AG09309 (cell line): Measurements from ENCODE around the gene CSF3.

Experiments
- DNase-seq: peaks from one replicate; pipeline ENCODE4 v3.0.0-alpha.2; 2010; ENCODE audit warnings: low read depth
- H3K4me3 ChIP-seq: 2 replicates; pipeline ENCODE4 v1.5.1; 2011; ENCODE audit warnings: mild to moderate bottlenecking, low read depth, low read length, moderate library complexity; ENCODE audit not compliant: control insufficient read depth
- CTCF ChIP-seq: IDR thresholded peaks from 2 replicates; pipeline ENCODE4 v1.5.1; 2011; ENCODE audit warnings: mild to moderate bottlenecking, low read depth, low read length, inconsistent platforms; ENCODE audit not compliant: insufficient read depth, control insufficient read depth; ENCODE audit errors: missing control alignments

The CSF3 gene

GRCh38 chr17:40019140-40019991 is 4.1 kb downstream of the CSF3 start:
- DNase-seq: no peak
- no peak for TF ChIP-seq CTCF
- no peak overlapping the region for H3K4me3 ChIP-seq

GRCh38 chr17:40020146-40020545 is 4.9 kb downstream of the CSF3 start:
- no peak overlapping the region for H3K4me3 ChIP-seq
- no peak for TF ChIP-seq CTCF
- no peak for DNase-seq

GRCh38 chr17:40021451-40021971 is 6.3 kb downstream of the CSF3 start:
- no peak overlapping the region for H3K4me3 ChIP-seq
- TF ChIP-seq CTCF: no peak
- DNase-seq: peak; percentile 29

- H3K4me3 ChIP-seq: no peak overlapping the region
- TF ChIP-seq CTCF: no peak
- no peak for DNase-seq
Measured at GRCh38 chr17:40022497-40022896, 7.3 kb downstream of the CSF3 start.

- DNase-seq: no peak
- no peak for TF ChIP-seq CTCF
- no peak overlapping the region for H3K4me3 ChIP-seq
Measured at GRCh38 chr17:40022961-40023541, 7.8 kb downstream of the CSF3 start.

GRCh38 chr17:40023590-40024292 is 8.5 kb downstream of the CSF3 start:
- DNase-seq: no peak
- no peak overlapping the region for H3K4me3 ChIP-seq
- no peak for TF ChIP-seq CTCF
